CD4-positive, CD25-positive, alpha-beta regulatory T cell (primary cell): ENCODE results near the gene SPATA22. TPM values are rescaled to one million over a fixed set of nuclear protein-coding genes. Genes with fewer than 3 reads are reported as not detected.
"Not testable (repeated sequence)": the region's sequence is repeated elsewhere in the genome, so short reads cannot be mapped to it uniquely, and the experiment has no call there.

Experiments
- ATAC-seq, 2 donors: fragments of 150-1000 bp; cut with Tn5 transposase; one replicate each; pipeline ENCODE4 v1.10.0; 2021; ENCODE audit warnings: low read depth in 2 of 2, moderate number of reproducible peaks in 2 of 2, moderate library complexity in 1 of 2
- DNase-seq, 3 donors: peaks; one replicate each; pipeline versions ENCODE4 v3.0.0 to v3.0.0-alpha.2; 2012 to 2022; ENCODE audit warnings: mixed read lengths in 1 of 3
- H3K27ac ChIP-seq: one replicate; pipeline ENCODE4 v1.7.0; 2013; ENCODE audit warnings: mild to moderate bottlenecking, low read length; ENCODE audit not compliant: insufficient read depth, poor library complexity, severe bottlenecking
- H3K27me3 ChIP-seq: one replicate; pipeline ENCODE4 v1.7.0; 2013; ENCODE audit warnings: low read length; ENCODE audit not compliant: control insufficient read depth, insufficient read depth
- H3K36me3 ChIP-seq: one replicate; pipeline ENCODE4 v1.7.0; 2013; ENCODE audit warnings: mild to moderate bottlenecking, low read length, moderate library complexity; ENCODE audit not compliant: control insufficient read depth, insufficient read depth
- H3K4me1 ChIP-seq: 2 replicates; pipeline ENCODE4 v1.7.0; 2013; ENCODE audit warnings: mild to moderate bottlenecking, low read length; ENCODE audit not compliant: insufficient read depth, control insufficient read depth, poor library complexity, severe bottlenecking
- H3K4me3 ChIP-seq: one replicate; pipeline ENCODE4 v1.7.0; 2013; ENCODE audit warnings: low read depth, mild to moderate bottlenecking, low read length, moderate library complexity
- H3K9me3 ChIP-seq, 2 experiments: 1 replicate in 1 of 2; 2 replicates in 1 of 2; pipeline ENCODE4 v1.7.0; 2013; ENCODE audit warnings: low read length in 2 of 2, mild to moderate bottlenecking in 1 of 2, moderate library complexity in 1 of 2; ENCODE audit not compliant: control insufficient read depth in 2 of 2
- H3K27ac Mint-ChIP-seq, 3 donors: one replicate each; pipeline ENCODE4 v1.8.0; 2020 to 2022; ENCODE audit warnings: mild to moderate bottlenecking in 3 of 3, mixed read lengths in 3 of 3, moderate library complexity in 2 of 3
- H3K27me3 Mint-ChIP-seq: one replicate; pipeline ENCODE4 v1.8.0; 2022; ENCODE audit warnings: mild to moderate bottlenecking, mixed read lengths
- H3K36me3 Mint-ChIP-seq: one replicate; pipeline ENCODE4 v1.8.0; 2020; ENCODE audit warnings: mixed read lengths
- H3K4me1 Mint-ChIP-seq, 4 donors: one replicate each; pipeline ENCODE4 v1.8.0; 2020 to 2022; ENCODE audit warnings: mixed read lengths in 4 of 4, mild to moderate bottlenecking in 1 of 4
- H3K4me3 Mint-ChIP-seq, 4 donors: one replicate each; pipeline ENCODE4 v1.8.0; 2020 to 2022; ENCODE audit warnings: mild to moderate bottlenecking in 4 of 4, mixed read lengths in 4 of 4, moderate library complexity in 3 of 4
- H3K9me3 Mint-ChIP-seq, 7 donors: one replicate each; pipeline ENCODE4 v1.8.0; 2020 to 2022; ENCODE audit warnings: mixed read lengths in 7 of 7, mild to moderate bottlenecking in 3 of 7, moderate library complexity in 2 of 7
- polyA plus RNA-seq, 4 donors: library from polyadenylated mRNA; unstranded; fragments of 300-500 nt; fragmentation: Illumina TruSeq; gene quantifications; one replicate each; pipeline ENCODE4 v1.2.3, GENCODE V29; 2021
- total RNA-seq: library from RNA; stranded (reverse); gene quantifications from one replicate; pipeline ENCODE4 v1.2.3, GENCODE V29; 2022

SPATA22 gene
- total and polyA plus RNA-seq, 5 donors from 2014 or later = 0.23 TPM; not detected in 4

- no peaks in the 10 kb centered on the region for H3K36me3 ChIP-seq
Measured at GRCh38 chr17:3398310-3398709, 73.3 kb downstream of the SPATA22 start, which contains the start of gene OR1E1. Gene OR1E1, minus strand, starts transcription at chr17:3398410. Its CDS starts 0 bp downstream, at chr17:3398410.

DNA sequence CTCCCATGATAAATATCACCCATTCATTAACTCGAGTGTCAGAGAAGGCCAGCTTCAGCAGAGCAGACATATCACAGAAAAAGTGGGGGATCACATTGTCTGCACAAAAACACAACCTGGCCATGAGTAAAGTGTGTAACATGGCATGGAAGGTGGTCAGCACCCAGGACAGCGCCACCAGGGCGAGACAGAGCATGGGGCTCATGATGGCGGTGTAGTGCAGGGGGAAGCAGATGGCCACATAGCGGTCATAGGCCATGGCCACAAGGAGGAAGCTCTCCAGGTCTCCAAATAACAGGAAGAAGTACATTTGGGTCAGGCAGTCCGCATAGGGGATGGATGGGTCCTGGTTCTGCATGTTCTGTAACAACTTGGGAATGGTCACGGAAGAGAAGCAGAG lies 73.8 kb downstream of the SPATA22 start:
- DNase-seq, H3K4me3 ChIP-seq, H3K27me3 ChIP-seq, H3K4me1 ChIP-seq, H3K27ac ChIP-seq, H3K27ac Mint-ChIP-seq, ATAC-seq, H3K9me3 Mint-ChIP-seq, H3K4me1 Mint-ChIP-seq, H3K27me3 Mint-ChIP-seq, H3K36me3 ChIP-seq, H3K36me3 Mint-ChIP-seq, H3K4me3 Mint-ChIP-seq, H3K9me3 ChIP-seq: not testable (repeated sequence)

More at GRCh38 chr17:3398310-3398709, 73.3 kb downstream of the SPATA22 start, which contains the start of gene OR1E1:
- no peak within 1 kb of the TSS for H3K4me3 Mint-ChIP-seq
- Histone ChIP-seq H3K27ac (no peak within 1 kb of the TSS), H3K4me1 (no peaks in the 10 kb centered on the region), H3K27me3 (no peaks in the 10 kb centered on the region), H3K4me3 (no peak within 1 kb of the TSS), H3K9me3 (no peaks in the 10 kb centered on the region)
- ATAC-seq = no peak
- no peaks in the 10 kb centered on the region for H3K27me3 Mint-ChIP-seq
- H3K36me3 Mint-ChIP-seq = no peaks in the 10 kb centered on the region
- H3K4me1 Mint-ChIP-seq = no peaks in the 10 kb centered on the region
- DNase-seq = no peak
- no peak within 1 kb of the TSS for H3K27ac Mint-ChIP-seq
- H3K9me3 Mint-ChIP-seq = peaks cover 0 to 9% (median 4%) of the 10 kb centered on the region in 7 donors

Other genes with a start within 250 kb of the SPATA22 start
- gene OR3A1, start 173.5 kb downstream of the SPATA22 start, total RNA-seq = 0.42 TPM
- gene OR3A1, start 173.5 kb downstream of the SPATA22 start, polyA plus RNA-seq = under 1 TPM in 3 of 4 donors, not detected in 1; 0.13 to 0.56 (median 0.38) TPM
- 0.59 TPM for gene OR3A2, start 85.5 kb downstream of the SPATA22 start, total RNA-seq
- 1 to 10 TPM in 1 of 4 donors, under 1 TPM in 2, not detected in 1; 0.10 to 1.0 (median 0.39) TPM for gene OR3A2, start 85.5 kb downstream of the SPATA22 start, polyA plus RNA-seq
- gene OR1E1, start 73.4 kb downstream of the SPATA22 start, total RNA-seq = not detected
- gene OR1E1, start 73.4 kb downstream of the SPATA22 start, polyA plus RNA-seq = not detected
- not detected for gene OR3A3, start 60.4 kb downstream of the SPATA22 start, total RNA-seq
- not detected for gene OR3A3, start 60.4 kb downstream of the SPATA22 start, polyA plus RNA-seq
- gene OR1E2, start 38.0 kb downstream of the SPATA22 start, total RNA-seq = not detected
- not detected for gene OR1E2, start 38.0 kb downstream of the SPATA22 start, polyA plus RNA-seq
- gene ASPA, start 4.2 kb upstream of the SPATA22 start, total RNA-seq = not detected
- not detected for gene ASPA, start 4.2 kb upstream of the SPATA22 start, polyA plus RNA-seq
- gene TRPV3, start 86.0 kb upstream of the SPATA22 start, total RNA-seq = 0.25 TPM
- gene TRPV3, start 86.0 kb upstream of the SPATA22 start, polyA plus RNA-seq = under 1 TPM in 1 of 4 donors, not detected in 3; 0.06 TPM
- gene TRPV1, start 137.6 kb upstream of the SPATA22 start, total RNA-seq = 3.4 TPM
- gene TRPV1, start 137.6 kb upstream of the SPATA22 start, polyA plus RNA-seq = 1 to 10 TPM in 1 of 4 donors, under 1 TPM in 2, not detected in 1; 0.25 to 1.3 (median 0.70) TPM
- gene SHPK, start 164.4 kb upstream of the SPATA22 start, total RNA-seq = 7.5 TPM
- 1 to 10 TPM; 6.1 to 8.5 (median 6.8) TPM for gene SHPK, start 164.4 kb upstream of the SPATA22 start, polyA plus RNA-seq
- 10.0 TPM for gene CTNS, start 164.9 kb upstream of the SPATA22 start, total RNA-seq
- 10 to 100 TPM; 10.2 to 11.5 (median 10.4) TPM for gene CTNS, start 164.9 kb upstream of the SPATA22 start, polyA plus RNA-seq
- 14.9 TPM for gene TAX1BP3, start 196.8 kb upstream of the SPATA22 start, total RNA-seq
- gene TAX1BP3, start 196.8 kb upstream of the SPATA22 start, polyA plus RNA-seq = 10 to 100 TPM; 33.2 to 43.6 (median 35.7) TPM
- gene EMC6, start 197.0 kb upstream of the SPATA22 start, total RNA-seq = 27.2 TPM
- 100 to 1,000 TPM; 112 to 125 (median 117) TPM for gene EMC6, start 197.0 kb upstream of the SPATA22 start, polyA plus RNA-seq
- 16.7 TPM for gene P2RX5, start 224.3 kb upstream of the SPATA22 start, total RNA-seq
- gene P2RX5, start 224.3 kb upstream of the SPATA22 start, polyA plus RNA-seq = 10 to 100 TPM; 11.8 to 21.0 (median 14.5) TPM